A549 (cell line): ENCODE results near the gene PRC1. TPM values are rescaled to one million over a fixed set of nuclear protein-coding genes. Genes with fewer than 3 reads are reported as not detected.

Experiments used
- ATAC-seq, 2 experiments: fragments of 200-7000 bp in 1 of 2; fragments of >200 bp in 1 of 2; cut with Nextera tagmentation in 1 of 2; cut with Tn5 transposase in 1 of 2; 3 replicates each; pipeline versions ENCODE4 v1.8.0 to v1.9.1; 2018 to 2020; ENCODE audit warnings: mild to moderate bottlenecking in 1 of 2, moderate library complexity in 1 of 2
- CTCF ChIA-PET: fragments of 300-600 bp; sonication (Branson Sonifier 250); formaldehyde crosslinking; extraction: SDS; loops from one replicate; lab custom pipeline; 2021; ENCODE audit warnings: antibody characterized with exemption, inconsistent platforms; lab: Yijun Ruan, JAX
- POLR2A ChIA-PET: fragments of 350-600 bp; formaldehyde crosslinking; extraction: SDS; loops from one replicate; lab custom pipeline; 2021; ENCODE audit warnings: antibody characterized with exemption, inconsistent platforms; lab: Yijun Ruan, JAX
- DNase-seq, 2 experiments: peaks; one replicate each; pipeline versions ENCODE4 v3.0.0 to v3.0.0-alpha.2; 2011 to 2016; ENCODE audit warnings: low read depth in 1 of 2, low spot score in 1 of 2
- FAIRE-seq: peaks from 2 replicates; lab custom pipeline; 2011; peaks lifted over from hg19 to GRCh38; lab: Jason Lieb, UNC
- H3K27ac ChIP-seq, 2 experiments: fragments of >200 bp; sonication (Bioruptor Twin); formaldehyde crosslinking; 3 replicates each; pipeline ENCODE4 v1.5.1; 2016 to 2017
- H3K4me1 ChIP-seq: fragments of >200 bp; sonication (Bioruptor Twin); formaldehyde crosslinking; 3 replicates; pipeline ENCODE4 v1.6.1; 2016
- H3K4me2 ChIP-seq: fragments of >200 bp; sonication (Bioruptor Twin); formaldehyde crosslinking; 3 replicates; pipeline ENCODE4 v1.6.1; 2016
- H3K4me3 ChIP-seq: fragments of >200 bp; sonication (Bioruptor Twin); formaldehyde crosslinking; 3 replicates; pipeline ENCODE4 v1.5.1; 2016
- H3K9me3 ChIP-seq: fragments of >200 bp; sonication (Bioruptor Twin); formaldehyde crosslinking; 3 replicates; pipeline ENCODE4 v1.6.1; 2016
- ATOH8 ChIP-seq: fragments of 250-450 bp; sonication (Bioruptor Pico); IDR thresholded peaks from 2 replicates; pipeline ENCODE4 v1.5.0; 2020; ENCODE audit warnings: low read depth, mild to moderate bottlenecking, moderate library complexity
- BCL3 ChIP-seq: fragments of >200 bp; sonication (Bioruptor Twin); formaldehyde crosslinking; IDR thresholded peaks from 3 replicates; pipeline ENCODE4 v1.6.1; 2016
- BHLHE40 ChIP-seq: IDR thresholded peaks from 2 replicates; pipeline ENCODE4 v1.6.1; 2012; ENCODE audit warnings: low read depth, low read length, inconsistent platforms
- CHD2 ChIP-seq: fragments of 150-350 bp; IDR thresholded peaks from 2 replicates; pipeline ENCODE4 v1.6.1; 2014; ENCODE audit warnings: low read length; ENCODE audit not compliant: partially characterized antibody
- ELK1 ChIP-seq: fragments of 150-350 bp; IDR thresholded peaks from 2 replicates; pipeline ENCODE4 v1.6.1; 2014; ENCODE audit warnings: low read depth, mild to moderate bottlenecking, low read length
- EP300 ChIP-seq, 2 experiments: fragments of >200 bp; sonication (Bioruptor Twin); formaldehyde crosslinking; IDR thresholded peaks; 2 replicates in 1 of 2; 3 replicates in 1 of 2; pipeline ENCODE4 v1.6.1; 2016 to 2017
- FOSB ChIP-seq: fragments of 250-450 bp; sonication (Bioruptor Pico); IDR thresholded peaks from 2 replicates; pipeline ENCODE4 v1.5.0; 2020; ENCODE audit warnings: mild to moderate bottlenecking, moderate library complexity
- FOXS1 ChIP-seq: fragments of 250-450 bp; sonication (Bioruptor Pico); IDR thresholded peaks from 2 replicates; pipeline ENCODE4 v1.5.0; 2020; ENCODE audit warnings: mild to moderate bottlenecking, moderate library complexity
- HEYL ChIP-seq: fragments of 250-450 bp; sonication (Bioruptor Pico); IDR thresholded peaks from 2 replicates; pipeline ENCODE4 v1.8.0; 2021; ENCODE audit warnings: mild to moderate bottlenecking, moderate library complexity
- HMGXB4 ChIP-seq: fragments of 250-450 bp; sonication (Bioruptor Pico); IDR thresholded peaks from 2 replicates; pipeline ENCODE4 v1.5.0; 2021; ENCODE audit warnings: mild to moderate bottlenecking, moderate library complexity, borderline replicate concordance
- HOXB5 ChIP-seq: fragments of 250-450 bp; sonication (Bioruptor Pico); IDR thresholded peaks from 2 replicates; pipeline ENCODE4 v1.5.0; 2020; ENCODE audit warnings: mild to moderate bottlenecking, moderate library complexity
- JUN ChIP-seq, 2 experiments: fragments of >200 bp; sonication (Bioruptor Twin); formaldehyde crosslinking; IDR thresholded peaks; 2 replicates in 1 of 2; 3 replicates in 1 of 2; pipeline ENCODE4 v1.6.1; 2016 to 2017
- JUNB ChIP-seq: fragments of >200 bp; sonication (Bioruptor Twin); formaldehyde crosslinking; IDR thresholded peaks from 2 replicates; pipeline ENCODE4 v1.6.1; 2016
- KDM5A ChIP-seq: fragments of 200-600 bp; sonication (generic); IDR thresholded peaks from 2 replicates; pipeline ENCODE4 v1.6.1; 2016; ENCODE audit warnings: antibody characterized with exemption, mild to moderate bottlenecking
- MAX ChIP-seq: IDR thresholded peaks from 2 replicates; pipeline ENCODE4 v1.6.1; 2012
- NFE2L2 ChIP-seq: fragments of 150-350 bp; conservative IDR thresholded peaks from 2 replicates; pipeline ENCODE4 v1.6.1; 2014; ENCODE audit warnings: low read length
- NPAS2 ChIP-seq: fragments of 250-450 bp; sonication (Bioruptor Pico); IDR thresholded peaks from 2 replicates; pipeline ENCODE4 v1.8.0; 2022; ENCODE audit warnings: mild to moderate bottlenecking, moderate library complexity, borderline replicate concordance
- NR3C1 ChIP-seq: fragments of >200 bp; sonication (Bioruptor Twin); formaldehyde crosslinking; IDR thresholded peaks from 3 replicates; pipeline ENCODE4 v1.6.1; 2017
- POLR2A ChIP-seq: IDR thresholded peaks from 2 replicates; pipeline ENCODE4 v1.6.1; 2012; ENCODE audit warnings: mild to moderate bottlenecking, low read length
- RARB ChIP-seq: fragments of 250-450 bp; sonication (Bioruptor Pico); IDR thresholded peaks from 2 replicates; pipeline ENCODE4 v1.8.0; 2021; ENCODE audit warnings: mild to moderate bottlenecking, moderate library complexity
- SREBF2 ChIP-seq: fragments of 450-650 bp; IDR thresholded peaks from 2 replicates; pipeline ENCODE4 v1.6.1; 2014; ENCODE audit warnings: mild to moderate bottlenecking, moderate library complexity
- ZC3H11A ChIP-seq: fragments of 450-650 bp; IDR thresholded peaks from 2 replicates; pipeline ENCODE4 v1.6.1; 2014; ENCODE audit warnings: antibody characterized with exemption, mild to moderate bottlenecking
- ZNF302 ChIP-seq: fragments of 250-450 bp; sonication (Bioruptor Pico); IDR thresholded peaks from 2 replicates; pipeline ENCODE4 v1.9.0; 2021; ENCODE audit warnings: inconsistent platforms, mild to moderate bottlenecking, moderate library complexity
- WGBS: methylation state at CpG from one replicate; pipeline ENCODE4 v1.1.6; 2017; ENCODE audit errors: missing lambda C conversion rate; 5-methylcytosine and 5-hydroxymethylcytosine counted together
- polyA plus RNA-seq, 4 experiments: library from polyadenylated mRNA; depleted of rRNA in 3 of 4; stranded (reverse); fragments of >200 nt; fragmentation: RNase III in 1 of 4; extraction: RNeasy Plus Mini Kit Qiagen cat#74134 plus additional on column Dnase treatment in 1 of 4; gene quantifications; 2 replicates in 3 of 4; 3 replicates in 1 of 4; pipeline ENCODE4 v1.2.3, GENCODE V29; 2011 to 2017

The PRC1 gene
- polyA plus RNA-seq, 2 of the 4 experiments (the other 2 are of a cell fraction), result 303 to 426 TPM

- H3K4me3 ChIP-seq, result no peak overlapping the region
- peaks cover 7% of the 10 kb centered on the region for H3K4me1 ChIP-seq
- TF ChIP-seq NPAS2, result no peak
- no peak for TF ChIP-seq JUN (IDR thresholded peaks at IDR 0.05)
- TF ChIP-seq HMGXB4 (CRISPR knock-in tag), result no peak
- TF ChIP-seq JUNB, result no peak
- no peak for TF ChIP-seq FOXS1 (CRISPR knock-in tag)
- TF ChIP-seq KDM5A, result no peak
- TF ChIP-seq BCL3, result no peak
- TF ChIP-seq, all 56 proteins: peak for 0
- Histone ChIP-seq H3K27ac (no peak overlapping the region), H3K9me3 (no peaks in the 10 kb centered on the region), H3K4me2 (no peak overlapping the region)
- WGBS, result 98% methylated on average over 4 of the region's 4 CpGs
- DNase-seq (no peak), FAIRE-seq (no peak), ATAC-seq (no peak)
- POLR2A ChIA-PET, result interaction anchor here (1.0 kb wide), 1 partner anchor 9 kb away, joined by 3 read pairs; no protein-coding TSS in a partner anchor
- CTCF ChIA-PET, result interaction anchor here (0.9 to 25.4 kb wide), 5 partner anchors 4 to 331 kb away, joined by 3 to 536 read pairs (median 4); partner anchors contain the start of genes HDDC3, RCCD1 and UNC45A
Measured at GRCh38 chr15:90941038-90941437, 53.3 kb downstream of the PRC1 start.

GRCh38 chr15:90939756-90940155 lies 54.6 kb downstream of the PRC1 start:
- ATAC-seq, result no peak
- CTCF ChIA-PET, result interaction anchor here (0.8 to 25.4 kb wide), 6 partner anchors 3 to 110 kb away, joined by 3 to 536 read pairs (median 4); partner anchors contain the start of genes HDDC3, MAN2A2, RCCD1 and UNC45A
- WGBS, result 84% methylated on average over 7 of the region's 7 CpGs
- H3K9me3 ChIP-seq, result no peaks in the 10 kb centered on the region
- no peak for FAIRE-seq
- TF ChIP-seq EP300 (IDR thresholded peaks at IDR 0.05), result no peak
- no peak for TF ChIP-seq NR3C1
- no peak for TF ChIP-seq JUNB
- no peak for TF ChIP-seq FOSB (CRISPR knock-in tag)
- TF ChIP-seq ZNF302 (CRISPR knock-in tag), result no peak
- TF ChIP-seq FOXS1 (CRISPR knock-in tag), result no peak
- no peak for TF ChIP-seq ZC3H11A
- no peak for TF ChIP-seq POLR2A
- no peak for TF ChIP-seq ATOH8 (CRISPR knock-in tag)
- no peak for TF ChIP-seq HEYL
- TF ChIP-seq HOXB5 (CRISPR knock-in tag), result no peak
- TF ChIP-seq RARB, result no peak
- no peak for TF ChIP-seq MAX
- no peak for TF ChIP-seq BHLHE40
- no peak for TF ChIP-seq SREBF2
- TF ChIP-seq ELK1, result no peak
- TF ChIP-seq NFE2L2, result no peak
- TF ChIP-seq CHD2, result no peak
- TF ChIP-seq, all 56 proteins: peak for 0
- no peak for DNase-seq
- POLR2A ChIA-PET, result no interaction called here
- Histone ChIP-seq H3K27ac (no peak overlapping the region), H3K4me3 (no peak overlapping the region), H3K4me1 (peaks cover 10% of the 10 kb centered on the region), H3K4me2 (no peak overlapping the region)
